Measurements from ENCODE around the gene NF1. TPM values are rescaled to one million over a fixed set of nuclear protein-coding genes. Genes with fewer than 3 reads are reported as not detected.

Gene NF1
- total RNA-seq, 4 donors from 2014 or later = 66.1 to 107 (median 90.9) TPM

- Histone ChIP-seq H3K36me3 (no peaks in the 10 kb centered on the region), H3K4me3 (no peak overlapping the region), H3K27ac (no peak overlapping the region), H3K9me3 (peaks cover 0 to 16% (median 0%) of the 10 kb centered on the region in 4 donors), H3K27me3 (no peaks in the 10 kb centered on the region), H3K4me1 (peaks cover 0 to 14% (median 6%) of the 10 kb centered on the region in 4 donors)
- 90 to 93% methylated on average over 3 of the region's 3 CpGs for WGBS, 2 donors
- DNase-seq (ENCODE audit: low spot score in 2 of 2) = no peak
- TF ChIP-seq EP300 (IDR thresholded peaks at IDR 0.05) (no peak), POLR2A (IDR thresholded peaks at IDR 0.05) (no peak)
- TF ChIP-seq, protein P1, sequence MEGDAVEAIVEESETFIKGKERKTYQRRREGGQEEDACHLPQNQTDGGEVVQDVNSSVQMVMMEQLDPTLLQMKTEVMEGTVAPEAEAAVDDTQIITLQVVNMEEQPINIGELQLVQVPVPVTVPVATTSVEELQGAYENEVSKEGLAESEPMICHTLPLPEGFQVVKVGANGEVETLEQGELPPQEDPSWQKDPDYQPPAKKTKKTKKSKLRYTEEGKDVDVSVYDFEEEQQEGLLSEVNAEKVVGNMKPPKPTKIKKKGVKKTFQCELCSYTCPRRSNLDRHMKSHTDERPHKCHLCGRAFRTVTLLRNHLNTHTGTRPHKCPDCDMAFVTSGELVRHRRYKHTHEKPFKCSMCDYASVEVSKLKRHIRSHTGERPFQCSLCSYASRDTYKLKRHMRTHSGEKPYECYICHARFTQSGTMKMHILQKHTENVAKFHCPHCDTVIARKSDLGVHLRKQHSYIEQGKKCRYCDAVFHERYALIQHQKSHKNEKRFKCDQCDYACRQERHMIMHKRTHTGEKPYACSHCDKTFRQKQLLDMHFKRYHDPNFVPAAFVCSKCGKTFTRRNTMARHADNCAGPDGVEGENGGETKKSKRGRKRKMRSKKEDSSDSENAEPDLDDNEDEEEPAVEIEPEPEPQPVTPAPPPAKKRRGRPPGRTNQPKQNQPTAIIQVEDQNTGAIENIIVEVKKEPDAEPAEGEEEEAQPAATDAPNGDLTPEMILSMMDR (IDR thresholded peaks at IDR 0.05) = no peak
Observed at GRCh38 chr17:31422443-31422842, 327.7 kb downstream of the NF1 start.

DNA sequence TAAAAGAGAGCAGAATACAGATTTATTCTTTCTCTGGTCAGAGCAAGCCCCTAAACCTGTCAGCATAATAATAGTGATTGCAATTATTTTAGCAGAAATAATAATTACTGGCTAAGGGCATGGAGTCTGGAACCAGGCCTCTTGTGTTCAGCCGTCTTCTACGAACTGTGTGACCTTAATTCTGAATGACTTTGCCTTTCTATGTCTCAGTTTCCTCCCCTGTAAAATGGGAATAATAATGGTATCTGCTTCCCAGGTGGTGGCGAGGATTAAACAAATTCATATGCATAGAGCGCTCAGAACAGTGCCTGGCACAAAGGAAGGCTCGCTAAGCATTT, 330.1 kb downstream of the NF1 start:
- H3K4me3 ChIP-seq = no peak overlapping the region
- H3K4me1 ChIP-seq = peaks cover 0 to 13% (median 4%) of the 10 kb centered on the region in 4 donors
- H3K27ac ChIP-seq = no peak overlapping the region
- WGBS, 2 donors = 69 to 73% methylated on average over 5 of the region's 5 CpGs
- H3K36me3 ChIP-seq = no peaks in the 10 kb centered on the region
- H3K9me3 ChIP-seq = peaks cover 0 to 16% (median 0%) of the 10 kb centered on the region in 4 donors
- TF ChIP-seq POLR2A (IDR thresholded peaks at IDR 0.05) (no peak), EP300 (IDR thresholded peaks at IDR 0.05) (no peak)
- TF ChIP-seq, protein P1 (IDR thresholded peaks at IDR 0.05) = no peak
- no peaks in the 10 kb centered on the region for H3K27me3 ChIP-seq
- DNase-seq (ENCODE audit: low spot score in 2 of 2) = no peak

DNA sequence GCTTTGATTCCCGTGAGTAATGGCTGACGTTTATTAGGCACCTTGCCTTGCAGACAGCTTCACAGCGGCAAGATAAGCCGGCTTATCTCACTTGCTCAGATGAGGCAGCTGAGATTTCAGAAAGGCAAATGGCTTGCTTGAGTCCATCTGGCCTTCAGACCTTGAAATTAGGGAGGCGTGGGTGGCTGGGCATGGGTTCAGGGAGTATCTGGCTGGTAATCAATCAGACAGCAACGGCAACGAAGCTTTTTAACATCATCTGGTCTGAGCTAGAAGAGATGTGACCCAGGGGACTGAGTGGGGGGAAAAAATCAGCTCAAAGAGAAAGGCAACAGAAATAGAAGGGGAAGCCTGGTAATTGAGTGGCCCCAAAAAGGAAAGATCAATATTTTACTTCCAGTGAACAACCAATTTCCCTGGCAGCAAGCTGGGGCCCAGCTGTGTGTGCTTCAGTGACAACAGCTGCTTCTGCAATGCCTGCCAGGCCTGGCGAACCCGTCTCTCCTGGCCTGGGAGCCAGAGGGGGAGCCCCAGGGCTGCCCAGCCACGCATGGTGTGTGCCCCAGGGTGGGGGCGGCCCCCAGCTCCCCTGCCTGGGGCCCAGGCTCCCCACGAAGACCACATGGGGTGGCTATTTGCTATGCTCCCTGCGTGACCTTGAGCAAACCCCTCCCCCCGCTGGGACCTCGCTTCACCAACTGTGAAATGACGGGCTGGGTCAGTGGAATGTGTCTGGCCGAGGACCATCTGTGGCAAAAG, 330.7 kb downstream of the NF1 start:
- H3K27me3 ChIP-seq = no peaks in the 10 kb centered on the region
- peaks cover 0 to 13% (median 4%) of the 10 kb centered on the region in 4 donors for H3K4me1 ChIP-seq
- H3K4me3 ChIP-seq = no peak overlapping the region
- DNase-seq (ENCODE audit: low spot score in 2 of 2) = no peak
- no peak for TF ChIP-seq EP300 (IDR thresholded peaks at IDR 0.05)
- TF ChIP-seq, protein P1 (IDR thresholded peaks at IDR 0.05) = no peak
- no peak for TF ChIP-seq POLR2A (IDR thresholded peaks at IDR 0.05)
- WGBS, 2 donors = 25 to 34% methylated on average over 16 to 17 of the region's 17 CpGs
- no peaks in the 10 kb centered on the region for H3K36me3 ChIP-seq
- H3K9me3 ChIP-seq = peaks cover 0 to 16% (median 0%) of the 10 kb centered on the region in 4 donors
- no peak overlapping the region for H3K27ac ChIP-seq

Small RNAs within 50 kb of the gene (small RNA-seq; reads per million reads assigned to genes)
- not detected for gene MIR4733

Other genes with a start within 250 kb of the NF1 start
- gene TEFM, start 188.7 kb upstream of the NF1 start, total RNA-seq = 10 to 100 TPM in 3 of 4 donors, 1 to 10 TPM in 1; 9.4 to 21.8 (median 12.4) TPM
- gene ADAP2, start 173.0 kb upstream of the NF1 start, total RNA-seq = 10 to 100 TPM; 17.0 to 64.2 (median 30.8) TPM
- gene RNF135, start 123.9 kb upstream of the NF1 start, total RNA-seq = 10 to 100 TPM; 33.3 to 78.3 (median 45.3) TPM
- gene OMG, start 202.3 kb downstream of the NF1 start, total RNA-seq = not detected
- 1 to 10 TPM; 5.7 to 9.9 (median 9.3) TPM for gene EVI2B, start 219.1 kb downstream of the NF1 start, total RNA-seq
- gene EVI2A, start 226.6 kb downstream of the NF1 start, total RNA-seq = 1 to 10 TPM; 2.9 to 5.5 (median 4.2) TPM

Data from tibial nerve (tissue), 4 donors.